ENCODE data around the gene LYRM4. TPM values are rescaled to one million over a fixed set of nuclear protein-coding genes. Genes with fewer than 3 reads are reported as not detected.
"Not testable (repeated sequence)": the region's sequence is repeated elsewhere in the genome, so short reads cannot be mapped to it uniquely, and the experiment has no call there.

The LYRM4 gene
- total RNA-seq, 1 experiment from 2014 or later: 36.1 TPM

GRCh38 chr6:5061152-5061551 lies 199.6 kb downstream of the LYRM4 start:
- no TSS peak for BruUV-seq (replicated peaks)

GRCh38 chr6:5060439-5060838 lies 200.3 kb downstream of the LYRM4 start:
- intact Hi-C loops (cut with micrococcal nuclease); H3K9me3 Mint-ChIP-seq (ENCODE audit: unreplicated experiment); H3K27ac Mint-ChIP-seq (ENCODE audit: low read depth, unreplicated experiment); BruUV-seq (replicated peaks); DNase-seq (ENCODE audit: unreplicated experiment); H3K4me3 Mint-ChIP-seq (ENCODE audit: unreplicated experiment); H3K36me3 Mint-ChIP-seq (ENCODE audit: insufficient read depth, unreplicated experiment); H3K4me1 Mint-ChIP-seq (ENCODE audit: insufficient read depth, unreplicated experiment); CTCF ChIA-PET; H3K27me3 Mint-ChIP-seq (ENCODE audit: insufficient read depth, unreplicated experiment): not testable (repeated sequence)
- POLR2A ChIA-PET: interaction anchor here (0.6 to 1.4 kb wide), 2 partner anchors 22 to 24 kb away, joined by 3 to 4 read pairs; no protein-coding TSS in a partner anchor

More at GRCh38 chr6:5061152-5061551, 199.6 kb downstream of the LYRM4 start:
- Mint-ChIP-seq H3K9me3 (ENCODE audit: unreplicated experiment) (no peaks in the 10 kb centered on the region), H3K27ac (ENCODE audit: low read depth, unreplicated experiment) (no peak overlapping the region), H3K27me3 (ENCODE audit: insufficient read depth, unreplicated experiment) (no peaks in the 10 kb centered on the region), H3K36me3 (ENCODE audit: insufficient read depth, unreplicated experiment) (peaks cover 4% of the 10 kb centered on the region), H3K4me1 (ENCODE audit: insufficient read depth, unreplicated experiment) (peaks cover 4% of the 10 kb centered on the region), H3K4me3 (ENCODE audit: unreplicated experiment) (no peak overlapping the region)
- CTCF ChIA-PET: interaction anchor here (0.6 kb wide), 1 partner anchor 1086 kb away, joined by 3 read pairs; no protein-coding TSS in a partner anchor
- no peak for TF ChIP-seq CTCF (IDR thresholded peaks at IDR 0.05; ENCODE audit: unreplicated experiment)
- intact Hi-C loops (cut with micrococcal nuclease): no loop called here
- POLR2A ChIA-PET: interaction anchor here (0.6 to 1.4 kb wide), 3 partner anchors 18 to 25 kb away, joined by 3 to 4 read pairs (median 3); no protein-coding TSS in a partner anchor
- peak; percentile 55 for DNase-seq (ENCODE audit: unreplicated experiment)

GRCh38 chr6:5059036-5059896 lies 201.5 kb downstream of the LYRM4 start:
- Mint-ChIP-seq H3K4me3 (ENCODE audit: unreplicated experiment) (no peak overlapping the region), H3K4me1 (ENCODE audit: insufficient read depth, unreplicated experiment) (peaks cover 4% of the 10 kb centered on the region), H3K9me3 (ENCODE audit: unreplicated experiment) (no peaks in the 10 kb centered on the region), H3K36me3 (ENCODE audit: insufficient read depth, unreplicated experiment) (peaks cover 4% of the 10 kb centered on the region), H3K27me3 (ENCODE audit: insufficient read depth, unreplicated experiment) (no peaks in the 10 kb centered on the region), H3K27ac (ENCODE audit: low read depth, unreplicated experiment) (no peak overlapping the region)
- intact Hi-C loops (cut with micrococcal nuclease): loop anchor here (5.0 to 10.0 kb wide), 2 partner anchors 316 to 338 kb away; no protein-coding TSS in a partner anchor
- CTCF ChIA-PET: no interaction called here
- no peak for DNase-seq (ENCODE audit: unreplicated experiment)
- TF ChIP-seq CTCF (IDR thresholded peaks at IDR 0.05; ENCODE audit: unreplicated experiment): no peak
- POLR2A ChIA-PET: interaction anchor here (0.7 kb wide), 1 partner anchor 387 kb away, joined by 3 read pairs; no protein-coding TSS in a partner anchor
- no TSS peak for BruUV-seq (replicated peaks)

Small RNAs within 50 kb of the gene (microRNA-seq; reads per million reads assigned to microRNA genes)
- gene MIR3691: 3.6 reads per million, percentile 25 among the genes with 10 or more reads in this experiment

Other genes starting within 250 kb of the LYRM4 start
- gene PPP1R3G, start 175.6 kb downstream of the LYRM4 start, total RNA-seq (2022): 0.07 TPM in 2 replicates
- 13.0 and 18.2 TPM in 2 replicates for gene FARS2, start 563 bp upstream of the LYRM4 start, total RNA-seq (2022)